ENCODE results near the gene LDLRAD4.

LDLRAD4 gene

GRCh38 chr18:13613591-13614501 is 395.3 kb downstream of the LDLRAD4 start:
- no peak for DNase-seq

- DNase-seq: no peak
Measured at GRCh38 chr18:13614641-13615288, 396.2 kb downstream of the LDLRAD4 start.

GRCh38 chr18:13615432-13615861 is 396.9 kb downstream of the LDLRAD4 start:
- DNase-seq: no peak

- DNase-seq: no peak
Measured at GRCh38 chr18:13616041-13616440, 397.5 kb downstream of the LDLRAD4 start.

GRCh38 chr18:13616525-13617035 is 398.0 kb downstream of the LDLRAD4 start:
- DNase-seq: no peak

GRCh38 chr18:13617826-13618515 is 399.4 kb downstream of the LDLRAD4 start:
- DNase-seq: no peak

GRCh38 chr18:13618760-13619438 is 400.3 kb downstream of the LDLRAD4 start:
- DNase-seq: no peak

GRCh38 chr18:13619505-13620205 is 401.1 kb downstream of the LDLRAD4 start:
- no peak for DNase-seq

GRCh38 chr18:13620206-13620672 is 401.7 kb downstream of the LDLRAD4 start:
- DNase-seq: no peak

- DNase-seq: no peak
Measured at GRCh38 chr18:13620818-13621445, 402.4 kb downstream of the LDLRAD4 start.

GRCh38 chr18:13621446-13621849 is 402.9 kb downstream of the LDLRAD4 start:
- no peak for DNase-seq

GRCh38 chr18:13621886-13622619 is 403.5 kb downstream of the LDLRAD4 start:
- DNase-seq: no peak

- no peak for DNase-seq
Measured at GRCh38 chr18:13622751-13623150, 404.2 kb downstream of the LDLRAD4 start.

- DNase-seq: no peak
Measured at GRCh38 chr18:13623348-13623747, 404.8 kb downstream of the LDLRAD4 start.

GRCh38 chr18:13623871-13624270 is 405.3 kb downstream of the LDLRAD4 start:
- no peak for DNase-seq

- no peak for DNase-seq
Measured at GRCh38 chr18:13624563-13625237, 406.1 kb downstream of the LDLRAD4 start.

GRCh38 chr18:13625355-13625754 is 406.8 kb downstream of the LDLRAD4 start:
- DNase-seq: no peak

GRCh38 chr18:13625843-13626543 is 407.4 kb downstream of the LDLRAD4 start:
- no peak for DNase-seq

- DNase-seq: no peak
Measured at GRCh38 chr18:13626544-13626908, 408.0 kb downstream of the LDLRAD4 start.

- DNase-seq: no peak
Measured at GRCh38 chr18:13627639-13628038, 409.1 kb downstream of the LDLRAD4 start.

Data from NCI-H1105 (cell line).